ENCODE results near the gene MFAP5.
"Not testable (repeated sequence)": the region's sequence is repeated elsewhere in the genome, so short reads cannot be mapped to it uniquely, and the experiment has no call there.

Gene MFAP5

GRCh38 chr12:8624750-8625149, 37.9 kb downstream of the MFAP5 start:
- DNase-seq = not testable (repeated sequence)

- no peak for DNase-seq
These were observed 40.0 kb downstream of the MFAP5 start for GRCh38 chr12:8622646-8623045.

GRCh38 chr12:8615206-8615605, 47.4 kb downstream of the MFAP5 start:
- no peak for DNase-seq

- DNase-seq = not testable (repeated sequence)
These were observed 48.7 kb downstream of the MFAP5 start for GRCh38 chr12:8613881-8614280.

GRCh38 chr12:8612629-8613028, 50.0 kb downstream of the MFAP5 start, which contains the start of gene AICDA:
Gene AICDA (minus strand): TSS chr12:8612859. CDS start chr12:8612767, 92 bp downstream.
- DNase-seq = no peak

- no peak for DNase-seq
These were observed 53.5 kb downstream of the MFAP5 start for GRCh38 chr12:8609061-8609570.

GRCh38 chr12:8606890-8607289, 55.7 kb downstream of the MFAP5 start:
- DNase-seq = no peak

- no peak for DNase-seq
These were observed 57.6 kb downstream of the MFAP5 start for GRCh38 chr12:8605057-8605456.

GRCh38 chr12:8603856-8604255, 58.8 kb downstream of the MFAP5 start:
- no peak for DNase-seq

- DNase-seq = no peak
These were observed 59.3 kb downstream of the MFAP5 start for GRCh38 chr12:8603286-8603685.

GRCh38 chr12:8596561-8596960, 66.1 kb downstream of the MFAP5 start:
- no peak for DNase-seq
